ENCODE measurements around the gene CALCOCO1.
"Not testable (repeated sequence)": the region's sequence is repeated elsewhere in the genome, so short reads cannot be mapped to it uniquely, and the experiment has no call there.

The CALCOCO1 gene

GRCh38 chr12:53729644-53730043 is 2.4 kb upstream of the CALCOCO1 start:
- no peak for DNase-seq

- no peak for DNase-seq
Observed at GRCh38 chr12:53728206-53728605, 954 bp upstream of the CALCOCO1 start.

- no peak for DNase-seq
Observed at GRCh38 chr12:53726946-53727309, 324 bp downstream of the CALCOCO1 start.

DNA sequence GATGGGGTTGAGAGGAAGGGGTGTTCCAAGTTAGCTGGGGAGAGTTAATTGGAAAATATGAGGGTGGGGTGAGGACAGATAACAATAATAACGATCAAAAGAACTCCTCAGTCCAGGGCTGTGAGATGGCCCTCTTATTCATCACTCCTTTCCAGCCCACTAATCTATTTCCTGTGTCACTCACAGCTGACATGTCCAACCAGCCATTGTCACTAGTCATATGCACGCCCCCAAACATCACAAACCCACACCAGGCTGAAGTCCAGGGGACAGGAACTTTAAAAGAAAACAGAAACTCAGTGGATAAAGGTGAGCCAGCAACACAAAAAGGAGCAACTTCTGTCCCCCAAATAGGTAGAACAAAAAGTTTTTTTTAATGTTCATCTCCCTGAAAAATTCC is 911 bp downstream of the CALCOCO1 start:
- DNase-seq, result peak; percentile 22

- DNase-seq, result no peak
Observed at GRCh38 chr12:53725824-53726223, 1.4 kb downstream of the CALCOCO1 start.

GRCh38 chr12:53722450-53723041 is 4.7 kb downstream of the CALCOCO1 start:
- peak; percentile 40 for DNase-seq

GRCh38 chr12:53720946-53721345 is 6.3 kb downstream of the CALCOCO1 start:
- no peak for DNase-seq

DNA sequence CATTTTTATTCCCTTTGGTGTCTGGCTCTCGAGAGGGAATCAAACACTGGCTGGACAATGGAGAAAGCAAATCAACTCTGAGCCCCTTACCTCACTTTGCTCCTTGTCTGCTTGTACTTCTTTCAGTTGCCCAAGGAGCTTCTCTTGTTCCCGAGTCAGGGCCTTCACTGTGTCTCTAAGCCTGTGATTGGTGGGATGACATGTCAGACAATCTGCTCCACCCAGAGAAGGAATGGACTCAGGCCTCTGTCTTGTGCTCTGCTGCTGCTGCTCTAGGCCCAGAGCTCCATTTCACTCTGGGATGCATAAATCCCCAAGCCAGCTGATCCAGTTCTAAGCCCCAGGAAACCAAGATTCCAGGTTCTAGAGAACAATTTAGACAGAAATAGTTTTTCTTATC is 7.6 kb downstream of the CALCOCO1 start:
- DNase-seq, result no peak

DNA sequence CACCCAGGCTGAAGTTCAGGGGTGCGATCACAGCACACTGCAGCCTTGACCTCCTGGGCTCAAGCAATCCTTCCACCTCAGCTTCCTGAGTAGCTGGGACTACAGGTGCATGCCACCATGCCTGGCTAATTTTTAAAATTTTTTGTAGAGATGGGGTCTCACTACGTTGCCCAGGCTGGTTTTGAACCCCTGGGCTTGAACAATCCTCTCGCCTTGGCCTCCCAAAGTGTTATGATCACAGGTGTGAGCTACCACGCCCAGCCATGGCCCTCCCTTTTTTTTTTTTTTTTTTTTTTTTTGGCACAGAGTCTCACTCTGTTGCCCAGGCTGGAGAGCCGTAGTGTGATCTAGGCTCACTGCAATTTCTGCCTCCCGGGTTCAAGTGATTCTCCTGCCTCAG is 8.7 kb downstream of the CALCOCO1 start:
- DNase-seq, result not testable (repeated sequence)

- no peak for DNase-seq
Observed at GRCh38 chr12:53717319-53717718, 9.9 kb downstream of the CALCOCO1 start.

- DNase-seq, result no peak
Observed at GRCh38 chr12:53714004-53714403, 13.2 kb downstream of the CALCOCO1 start.

- no peak for DNase-seq
Observed at GRCh38 chr12:53713516-53713915, 13.7 kb downstream of the CALCOCO1 start.

DNA sequence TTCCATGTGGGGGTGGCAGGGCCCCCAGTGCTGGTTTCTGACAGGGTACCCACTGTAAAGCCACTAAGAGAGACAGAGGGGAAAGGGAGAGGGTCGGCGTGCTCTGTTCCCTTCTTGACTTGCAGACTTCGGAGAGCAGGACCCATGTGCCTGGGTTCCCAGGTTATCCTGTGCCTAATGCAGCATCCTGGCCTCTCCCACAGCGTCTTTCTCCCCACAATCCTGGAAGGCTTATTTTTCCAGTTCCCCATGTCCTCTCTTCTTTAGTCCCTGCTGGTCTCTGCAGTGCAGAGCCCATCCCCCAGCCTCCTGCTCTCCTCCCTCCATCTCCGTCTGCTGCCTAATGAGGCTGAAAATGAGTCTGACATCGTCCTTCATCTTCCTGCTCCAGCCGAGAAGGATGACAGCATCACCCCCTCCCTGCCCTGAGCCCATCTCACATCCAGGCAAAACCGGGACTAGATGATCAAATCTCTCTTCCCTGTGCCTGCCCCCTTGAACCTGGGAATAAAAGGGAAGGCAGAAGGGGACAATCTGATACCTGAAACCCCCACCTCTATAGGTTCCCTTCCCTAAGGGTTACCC is 15.1 kb downstream of the CALCOCO1 start:
- no peak for DNase-seq

GRCh38 chr12:53710091-53710490 is 17.2 kb downstream of the CALCOCO1 start:
- DNase-seq, result no peak

- no peak for DNase-seq
Observed at GRCh38 chr12:53709671-53710070, 17.6 kb downstream of the CALCOCO1 start.

DNA sequence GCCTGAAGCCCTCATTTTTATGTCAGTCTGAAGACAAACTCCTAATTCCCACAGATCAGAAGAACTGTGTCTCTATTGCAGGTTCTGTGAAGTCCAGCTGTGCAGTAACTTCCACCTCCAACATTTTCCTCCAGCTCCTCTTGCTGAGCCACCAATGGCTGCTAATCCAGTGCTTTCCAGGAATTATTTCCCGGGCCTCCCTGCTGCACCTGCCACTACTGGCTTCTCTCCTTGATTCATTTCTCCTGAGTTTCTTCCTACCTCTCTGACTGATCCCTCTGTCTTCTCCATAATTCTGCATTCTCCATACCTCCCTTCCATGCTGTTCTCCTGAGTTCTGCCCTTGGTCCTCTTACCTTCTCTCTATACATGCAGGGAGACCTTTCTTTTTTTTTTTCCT is 21.2 kb downstream of the CALCOCO1 start:
- no peak for DNase-seq

DNA sequence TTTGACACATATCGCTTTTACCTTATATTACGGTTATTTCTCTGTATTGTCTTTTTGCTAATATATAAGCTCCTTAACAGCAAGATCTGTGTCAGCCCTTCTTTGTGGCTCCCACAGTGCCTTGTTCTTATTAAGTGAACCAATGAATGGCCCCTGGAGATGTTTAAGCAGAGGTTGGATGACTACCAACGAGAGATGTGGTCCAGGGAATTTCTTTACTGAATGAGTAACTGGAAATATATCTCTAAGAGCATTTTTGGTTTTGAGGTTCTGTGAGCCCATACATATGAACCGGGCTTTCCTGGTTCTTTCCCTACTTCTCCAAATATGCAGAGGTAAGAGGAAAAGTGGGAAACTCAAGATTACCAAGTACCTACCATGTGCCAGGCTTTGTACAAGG is 23.5 kb downstream of the CALCOCO1 start:
- DNase-seq, result peak; percentile 22

DNA sequence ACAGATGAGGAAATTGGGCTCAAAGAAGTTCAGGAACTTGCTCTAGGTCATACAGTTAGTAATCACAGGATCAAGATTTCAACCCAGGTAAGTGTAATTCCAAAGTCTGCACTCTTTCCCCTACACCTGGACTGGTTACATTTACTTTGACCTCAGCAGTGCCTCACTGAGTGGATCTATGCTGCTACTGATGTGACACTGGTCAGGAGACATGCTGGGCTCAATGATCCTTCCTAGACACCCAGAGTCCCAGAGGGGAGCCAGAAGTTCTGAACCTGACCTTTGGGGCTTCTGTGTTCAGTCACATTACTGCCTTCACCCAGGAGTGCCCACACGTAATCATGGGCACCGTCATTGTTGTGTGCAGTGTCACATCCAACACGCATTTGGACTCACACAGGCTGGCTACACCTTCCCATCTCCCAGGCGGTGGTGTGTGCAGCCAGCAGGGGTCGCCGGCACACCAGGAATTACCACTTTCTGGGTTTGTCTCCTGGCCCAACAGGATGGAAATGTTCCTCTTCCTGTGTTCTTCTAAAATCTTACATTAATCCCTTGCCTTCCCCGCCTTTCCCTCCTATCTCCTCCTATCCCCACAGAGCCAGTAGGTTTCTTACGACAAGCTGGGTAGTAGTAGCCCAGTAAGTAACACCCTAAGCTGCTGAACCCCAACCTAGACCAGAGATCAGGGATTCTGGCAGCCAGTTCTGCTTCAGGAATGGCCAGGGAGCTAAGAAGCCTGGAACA is 25.6 kb downstream of the CALCOCO1 start:
- DNase-seq, result peak; percentile 59

DNA sequence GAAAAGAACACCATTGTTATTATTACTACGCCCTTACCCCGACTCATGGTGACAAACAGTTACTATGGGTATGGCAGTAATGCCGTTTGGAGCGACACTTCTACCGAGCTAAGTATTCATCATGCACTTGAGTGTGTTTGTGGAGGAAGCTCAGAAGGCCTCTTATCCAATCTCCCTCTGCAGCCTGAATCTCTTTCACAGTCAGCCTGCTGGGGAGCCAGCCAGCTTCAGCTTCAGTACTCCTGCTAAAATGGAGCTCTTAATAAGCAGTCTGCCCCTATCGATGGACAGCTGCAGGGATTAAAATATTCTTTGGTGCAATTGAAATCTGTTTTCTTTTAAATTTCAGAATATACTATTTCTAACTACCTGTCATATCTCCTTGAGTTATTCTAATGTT is 26.7 kb downstream of the CALCOCO1 start:
- DNase-seq, result no peak

- DNase-seq, result no peak
Observed at GRCh38 chr12:53699678-53700025, 27.6 kb downstream of the CALCOCO1 start.

GRCh38 chr12:53698948-53699677 is 28.1 kb downstream of the CALCOCO1 start:
- no peak for DNase-seq

- DNase-seq, result no peak
Observed at GRCh38 chr12:53696655-53697331, 30.5 kb downstream of the CALCOCO1 start.

GRCh38 chr12:53696285-53696654 is 31.0 kb downstream of the CALCOCO1 start:
- DNase-seq, result peak; percentile 76
